ENCODE results near the gene BRINP3.

Gene BRINP3

GRCh38 chr1:190444464-190444863, 33.2 kb downstream of the BRINP3 start:
- DNase-seq, result no peak

DNA sequence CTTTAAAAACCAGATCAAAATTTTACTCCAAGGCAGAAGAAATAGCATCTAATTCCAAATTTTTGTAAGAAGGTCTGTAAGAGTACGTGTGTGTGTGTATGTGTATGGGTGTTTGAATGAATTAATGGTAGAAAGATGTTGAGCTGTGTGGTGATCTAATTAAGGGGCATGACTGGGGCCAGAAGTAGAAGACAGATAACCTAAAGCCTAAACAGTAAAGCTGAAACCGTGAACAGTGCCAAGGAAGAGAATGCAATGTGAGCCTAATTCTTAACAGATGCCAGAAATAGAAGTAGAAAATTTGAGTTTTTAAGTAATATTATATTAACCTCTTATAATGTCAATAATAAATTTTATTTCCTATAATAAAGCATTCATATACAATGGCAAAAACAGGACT, 38.2 kb downstream of the BRINP3 start:
- no peak for DNase-seq

- no peak for DNase-seq
Observed at GRCh38 chr1:190436615-190437014, 41.0 kb downstream of the BRINP3 start.

DNA sequence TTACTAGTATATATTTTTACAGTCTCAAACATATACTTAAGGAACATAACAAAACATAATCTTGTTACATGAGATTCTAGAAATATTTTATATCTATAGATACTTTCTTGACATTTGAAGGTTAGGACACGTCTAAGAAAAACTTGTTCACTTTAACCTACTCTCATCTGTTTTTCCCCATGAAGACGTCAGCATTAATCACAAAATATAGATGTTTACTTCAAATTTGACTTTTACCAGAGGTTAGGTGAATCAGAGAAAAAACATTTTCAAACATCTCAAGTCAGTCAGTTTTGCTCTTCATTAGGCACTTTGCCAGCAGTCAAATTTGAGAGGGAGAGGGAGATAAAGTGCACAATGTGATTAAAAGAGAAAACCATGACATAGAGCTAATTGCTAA, 47.7 kb downstream of the BRINP3 start:
- DNase-seq, result no peak

DNA sequence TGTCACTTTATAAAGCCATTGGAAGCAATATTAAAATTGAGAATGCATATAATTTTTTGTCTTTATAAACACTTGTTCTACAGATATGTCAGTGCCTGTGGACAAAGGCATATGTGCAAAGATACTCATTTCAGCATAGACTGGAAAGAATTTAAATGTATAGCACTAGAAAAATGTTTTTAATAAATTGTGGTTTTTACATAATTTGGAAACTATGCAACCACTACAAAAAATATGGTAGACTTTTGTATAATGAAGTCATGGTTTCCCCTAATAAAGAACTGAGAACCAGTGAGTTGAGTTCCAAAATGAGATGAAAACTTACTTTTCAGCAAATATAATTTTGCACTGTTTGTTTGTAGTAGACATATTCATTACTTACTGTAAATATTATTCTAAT, 48.5 kb downstream of the BRINP3 start:
- DNase-seq, result no peak

DNA sequence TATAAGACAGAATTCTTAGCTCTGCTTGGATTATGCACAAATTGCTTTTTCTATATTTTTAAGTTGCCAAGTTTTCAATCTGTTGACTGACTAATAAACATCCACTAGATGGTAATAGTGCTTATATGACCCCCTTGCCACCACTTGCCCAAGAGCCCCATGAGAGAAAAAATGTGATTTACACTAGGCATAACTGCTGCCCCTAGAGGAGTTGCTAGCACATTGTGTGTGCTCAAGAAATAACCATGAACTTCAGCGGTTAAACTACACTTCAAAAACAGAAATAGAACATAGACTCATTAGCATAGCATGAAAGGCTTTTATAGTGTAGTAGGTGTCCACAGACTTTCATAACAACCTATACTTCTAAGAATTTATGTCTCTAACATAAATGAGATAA, 61.4 kb downstream of the BRINP3 start:
- no peak for DNase-seq

GRCh38 chr1:190413142-190413541, 64.5 kb downstream of the BRINP3 start:
- DNase-seq, result no peak

- no peak for DNase-seq
Observed at GRCh38 chr1:190403402-190403801, 74.3 kb downstream of the BRINP3 start.

DNA sequence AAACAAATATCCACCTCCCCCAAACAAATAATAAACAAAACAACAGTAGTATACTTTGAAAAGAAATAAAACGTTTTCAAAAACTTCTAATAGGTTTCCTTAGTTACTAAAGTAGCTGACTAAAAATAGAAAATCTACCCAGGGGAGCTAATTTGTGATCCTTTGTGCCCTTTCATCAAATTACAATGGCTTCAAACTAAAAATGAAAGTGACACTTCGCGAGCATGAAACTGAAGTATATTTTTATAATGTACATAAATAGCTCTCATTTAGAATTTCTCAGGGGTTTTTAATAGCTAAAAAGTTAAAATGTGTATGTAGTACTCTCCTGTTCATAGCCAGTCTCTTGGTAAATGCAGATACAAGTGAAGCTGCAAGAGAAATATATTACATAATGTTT, 78.4 kb downstream of the BRINP3 start:
- DNase-seq, result no peak

DNA sequence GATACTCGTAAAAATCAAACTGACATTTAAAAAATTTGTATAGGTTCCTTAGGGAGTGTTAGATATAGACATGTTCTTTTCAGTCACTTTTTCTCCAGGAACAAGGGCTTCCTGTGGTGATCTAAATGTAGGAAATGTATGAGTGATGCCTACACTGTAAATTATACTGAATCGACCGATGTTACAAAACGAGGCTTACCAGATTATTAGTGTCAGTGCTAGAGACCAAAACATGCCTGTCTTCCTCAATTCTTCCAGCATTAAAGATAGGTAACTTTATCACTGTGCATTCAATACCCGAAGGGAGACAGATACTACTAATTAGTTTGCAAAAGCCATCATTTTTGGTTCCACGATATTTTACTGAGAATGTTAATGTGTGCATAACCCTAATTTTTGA, 86.1 kb downstream of the BRINP3 start:
- no peak for DNase-seq

DNA sequence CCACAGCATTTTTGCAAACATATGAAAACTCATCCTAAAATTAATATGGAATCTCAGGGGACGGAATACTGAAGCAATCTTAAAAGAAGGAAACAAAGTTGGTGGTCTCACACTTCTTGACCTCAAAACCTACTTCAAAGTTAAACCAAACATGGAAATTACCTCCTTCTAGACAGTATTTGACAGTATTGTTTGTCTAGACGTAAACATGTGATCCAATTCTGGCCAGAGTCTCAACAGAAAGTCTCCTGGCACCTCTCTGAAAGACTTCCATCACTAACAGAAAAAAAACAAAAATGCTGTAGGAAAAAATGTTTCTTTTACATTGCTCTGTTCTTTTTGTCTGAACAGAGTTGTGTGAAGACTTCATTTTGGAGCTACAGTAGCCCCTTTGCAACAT, 99.7 kb downstream of the BRINP3 start:
- no peak for DNase-seq

DNA sequence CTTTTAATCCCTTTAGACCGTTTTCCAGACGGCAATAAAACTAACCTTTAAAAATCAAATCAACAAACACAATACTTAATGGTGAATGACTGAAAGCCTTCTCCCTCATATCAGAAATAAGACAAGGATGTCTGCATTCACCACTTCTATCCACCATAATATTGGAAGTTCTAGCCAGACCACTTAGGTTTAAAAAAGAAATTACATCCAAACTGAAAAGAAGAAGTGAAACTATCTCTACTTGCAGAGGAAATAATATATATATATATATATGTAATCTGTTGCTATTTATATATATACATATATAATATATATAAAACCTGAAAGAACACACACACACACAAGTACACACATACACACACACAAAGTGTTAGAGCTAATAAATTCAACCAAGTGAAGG, 100.4 kb downstream of the BRINP3 start:
- no peak for DNase-seq

DNA sequence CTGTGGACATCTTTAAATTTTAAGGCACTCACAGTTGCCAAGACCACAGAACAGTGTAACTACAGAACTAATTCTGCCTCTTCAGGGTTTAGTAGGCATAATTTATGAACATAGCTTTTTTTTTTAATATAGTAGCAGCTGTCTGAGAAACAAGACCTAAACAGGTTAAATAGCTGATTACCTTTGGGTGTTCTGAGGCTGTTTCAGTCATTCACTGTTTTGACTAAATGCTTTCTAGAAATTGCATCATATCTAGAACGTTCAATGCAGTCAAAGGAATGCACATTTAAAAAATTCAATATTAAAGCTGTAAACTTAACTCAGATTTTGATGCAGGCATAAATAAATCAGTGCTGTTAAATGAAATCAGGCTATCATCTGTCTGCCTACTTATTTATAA, 101.6 kb downstream of the BRINP3 start:
- DNase-seq, result no peak

- DNase-seq, result no peak
Observed at GRCh38 chr1:190373705-190374336, 103.8 kb downstream of the BRINP3 start.

GRCh38 chr1:190367200-190367599, 110.5 kb downstream of the BRINP3 start:
- DNase-seq, result no peak

GRCh38 chr1:190365283-190365682, 112.4 kb downstream of the BRINP3 start:
- DNase-seq, result no peak

DNA sequence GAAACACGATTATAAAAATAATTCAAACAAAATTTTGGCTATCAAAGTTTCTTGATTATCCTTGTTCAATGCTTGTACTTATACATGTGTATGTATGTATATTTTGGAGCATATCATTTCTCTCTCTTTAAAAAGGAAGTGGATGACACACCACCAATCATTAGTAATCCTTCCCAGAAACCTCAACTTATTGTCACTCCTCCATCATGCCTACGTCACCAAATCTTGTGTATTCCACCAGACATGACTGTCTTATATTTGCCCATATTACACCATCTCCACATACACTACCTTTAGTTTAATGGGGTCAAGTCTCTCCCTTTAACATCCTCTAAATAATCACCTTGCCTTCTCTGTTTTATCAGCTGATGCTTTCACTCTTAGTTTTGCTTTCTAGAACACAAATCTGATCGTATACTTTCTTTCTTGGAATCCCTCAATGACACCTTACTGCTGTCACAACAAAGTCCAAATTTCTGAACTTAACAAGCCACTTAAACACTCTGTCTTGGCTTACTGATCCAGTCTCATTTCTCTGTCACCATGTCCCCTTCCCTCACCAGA, 124.0 kb downstream of the BRINP3 start:
- no peak for DNase-seq

- no peak for DNase-seq
Observed at GRCh38 chr1:190344454-190344853, 133.2 kb downstream of the BRINP3 start.

DNA sequence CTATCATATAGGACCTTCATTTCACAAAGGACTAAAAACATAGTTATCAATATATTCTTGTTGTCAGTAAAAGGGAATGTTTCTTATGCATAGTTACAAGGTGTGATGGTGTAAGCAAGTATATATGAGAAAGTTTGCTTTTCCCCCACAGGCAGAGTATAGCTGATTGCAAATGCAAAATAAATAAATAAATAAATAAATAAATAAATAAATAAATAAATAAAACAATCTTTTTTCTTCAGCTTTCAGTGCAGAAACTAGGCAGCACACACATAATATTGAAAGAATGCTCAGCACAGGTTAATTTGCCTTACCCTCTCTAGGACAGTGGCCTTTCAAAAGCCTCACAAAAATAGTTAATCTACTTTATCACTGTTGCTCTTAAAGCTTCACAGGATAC, 138.8 kb downstream of the BRINP3 start:
- no peak for DNase-seq

- no peak for DNase-seq
Observed at GRCh38 chr1:190328871-190329270, 148.8 kb downstream of the BRINP3 start.

DNA sequence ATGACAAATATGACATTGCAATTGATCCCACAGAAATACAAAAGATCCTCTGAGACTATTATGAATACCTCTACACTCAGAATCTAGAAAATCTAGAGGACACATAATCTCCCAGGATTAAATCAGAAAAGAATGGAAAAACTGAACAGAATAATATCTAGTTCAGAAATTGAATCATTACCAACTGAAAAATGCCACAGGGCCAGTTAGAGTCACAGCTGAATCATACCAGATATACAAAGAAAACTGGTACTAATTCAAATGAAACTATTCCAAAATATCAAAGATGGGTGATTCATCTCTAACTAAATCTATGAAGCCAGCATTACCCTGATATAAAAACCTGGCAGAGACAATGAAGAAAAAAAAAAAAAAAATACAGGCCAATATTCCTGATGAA, 149.3 kb downstream of the BRINP3 start:
- DNase-seq, result no peak

DNA sequence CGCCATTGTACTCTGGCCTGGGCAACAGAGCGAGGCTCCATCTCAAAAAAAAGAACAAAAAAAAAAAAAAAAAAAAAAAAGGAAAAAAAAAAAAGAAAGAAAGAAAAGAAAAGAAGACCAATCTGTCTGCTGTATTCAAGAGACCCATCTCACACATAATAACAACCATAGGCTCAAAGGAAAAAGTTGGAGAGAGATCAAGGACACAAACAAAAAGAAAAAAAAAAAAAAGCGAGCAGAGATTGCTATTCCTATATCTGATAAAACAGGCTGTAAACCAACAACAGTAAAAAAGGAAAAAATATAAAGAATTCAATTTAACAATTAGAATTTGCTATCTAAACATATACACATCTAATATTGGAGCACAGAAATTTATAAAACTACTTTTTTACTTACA, 150.4 kb downstream of the BRINP3 start:
- no peak for DNase-seq

GRCh38 chr1:190323530-190323929, 154.1 kb downstream of the BRINP3 start:
- DNase-seq, result no peak

DNA sequence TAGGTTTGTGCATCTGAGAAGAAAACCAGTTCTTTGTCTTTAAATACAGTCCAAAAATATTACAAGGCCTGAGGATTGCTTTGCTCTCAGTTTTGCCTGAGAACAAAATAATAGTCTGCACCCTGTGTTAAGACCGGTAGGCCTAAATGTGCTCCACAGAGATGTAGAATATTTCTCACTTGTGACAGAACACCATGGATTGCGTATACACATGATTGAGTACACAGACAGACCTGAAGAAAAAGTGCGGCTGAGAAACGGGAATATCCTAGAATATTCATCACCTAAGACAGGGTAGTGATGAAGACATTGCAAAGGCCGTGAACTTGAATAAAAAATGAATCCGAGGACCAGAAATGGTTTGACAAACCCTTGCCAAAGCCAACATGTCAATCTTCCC, 155.4 kb downstream of the BRINP3 start:
- DNase-seq, result no peak

DNA sequence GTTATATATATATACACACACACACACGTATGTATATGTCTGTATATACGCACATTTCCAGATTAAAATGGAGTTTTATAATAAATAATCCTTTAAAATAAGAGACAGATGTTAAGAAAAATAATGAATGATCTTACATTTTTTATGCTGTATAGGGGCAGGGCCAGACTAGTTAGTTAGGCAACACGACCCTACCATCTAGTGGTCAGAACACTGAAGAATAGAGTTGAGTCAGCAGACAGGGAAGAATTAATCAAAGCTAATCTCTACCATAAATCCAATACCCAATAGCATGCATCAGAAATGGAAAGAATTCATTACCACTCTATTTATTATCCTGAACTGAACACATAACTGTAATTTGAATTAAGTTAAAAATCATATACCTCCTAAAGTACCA, 156.7 kb downstream of the BRINP3 start:
- DNase-seq, result no peak
